ENCODE data around the gene LRRC56. TPM values are rescaled to one million over a fixed set of nuclear protein-coding genes. Genes with fewer than 3 reads are reported as not detected.

The LRRC56 gene
- polyA plus RNA-seq, 3 donors: 0.09 to 0.68 TPM; not detected in 1

GRCh38 chr11:496834-497564, 40.3 kb upstream of the LRRC56 start:
- Histone ChIP-seq H4K20me1 (ENCODE audit: insufficient read depth, low read length) (peaks cover 94% of the 10 kb centered on the region), H3K9ac (ENCODE audit: insufficient read depth, low read length, poor library complexity, severe bottlenecking) (no peak overlapping the region), H3K36me3 (replicated peaks in 1 of 2; ENCODE audit: control insufficient read depth in 1 of 2, insufficient read depth in 2 of 2, low read length in 2 of 2) (peaks cover 81 to 94% of the 10 kb centered on the region in 2 donors), H3K9me3 (replicated peaks in 1 of 2; ENCODE audit: control insufficient read depth in 1 of 2, insufficient read depth in 1 of 2, low read length in 2 of 2) (no peaks in the 10 kb centered on the region), H3K4me1 (ENCODE audit: control insufficient read depth in 1 of 2, insufficient read depth in 2 of 2, low read length in 2 of 2) (peaks cover 15 to 17% of the 10 kb centered on the region in 2 donors), H3K27ac (ENCODE audit: low read depth in 1 of 2, low read length in 2 of 2) (peak overlapping the region in 1 of 2 donors; percentile 27), H3K4me3 (replicated peaks in 1 of 3; ENCODE audit: low read depth in 2 of 3, low read length in 3 of 3) (no peak overlapping the region), H3K79me2 (ENCODE audit: insufficient read depth, low read length) (peaks cover 53% of the 10 kb centered on the region), H2AFZ (ENCODE audit: insufficient read depth, low read depth, low read length, poor library complexity, severe bottlenecking) (no peak overlapping the region), H3K27me3 (ENCODE audit: control insufficient read depth in 2 of 2, insufficient read depth in 2 of 2, low read length in 2 of 2) (no peaks in the 10 kb centered on the region), H3K4me2 (replicated peaks; ENCODE audit: extremely low read depth, low read length, poor library complexity, severe bottlenecking) (no peak overlapping the region)
- Mint-ChIP-seq H3K4me1 (peaks cover 16% of the 10 kb centered on the region), H3K27ac (peak overlapping the region in 5 of 7 donors; percentile 7 to 76 (median 47)), H3K27me3 (ENCODE audit: low read depth in 3 of 3) (peaks cover 0 to 6% (median 0%) of the 10 kb centered on the region in 3 donors), H3K9me3 (no peaks in the 10 kb centered on the region), H3K4me3 (no peak overlapping the region), H3K36me3 (peaks cover 69 to 94% of the 10 kb centered on the region in 2 donors)
- intact Hi-C loops (cut with micrococcal nuclease): no loop called here
- WGBS (ENCODE audit: insufficient coverage): 93% methylated on average over 31 of the region's 34 CpGs
- DNase-seq: no peak
- TF ChIP-seq CTCF (IDR thresholded peaks at IDR 0.05): no peak

- H3K4me2 ChIP-seq (replicated peaks; ENCODE audit: extremely low read depth, low read length, poor library complexity, severe bottlenecking): no peak overlapping the region
- Mint-ChIP-seq H3K4me3 (no peak overlapping the region), H3K4me1 (peaks cover 22% of the 10 kb centered on the region), H3K27ac (peak overlapping the region in 6 of 7 donors; percentile 7 to 76 (median 66)), H3K36me3 (peaks cover 68 to 89% of the 10 kb centered on the region in 2 donors), H3K27me3 (ENCODE audit: low read depth in 3 of 3) (peaks cover 0 to 6% (median 0%) of the 10 kb centered on the region in 3 donors), H3K9me3 (no peaks in the 10 kb centered on the region)
- no peak overlapping the region for H2AFZ ChIP-seq (ENCODE audit: insufficient read depth, low read depth, low read length, poor library complexity, severe bottlenecking)
- no peak overlapping the region for H3K9ac ChIP-seq (ENCODE audit: insufficient read depth, low read length, poor library complexity, severe bottlenecking)
- H3K27ac ChIP-seq (ENCODE audit: low read depth in 1 of 2, low read length in 2 of 2): peak overlapping the region in 1 of 2 donors; percentile 100
- H3K4me3 ChIP-seq (replicated peaks in 1 of 3; ENCODE audit: low read depth in 2 of 3, low read length in 3 of 3): no peak overlapping the region
- H4K20me1 ChIP-seq (ENCODE audit: insufficient read depth, low read length): peaks cover 97% of the 10 kb centered on the region
- peaks cover 22 to 24% of the 10 kb centered on the region in 2 donors for H3K4me1 ChIP-seq (ENCODE audit: control insufficient read depth in 1 of 2, insufficient read depth in 2 of 2, low read length in 2 of 2)
- intact Hi-C loops (cut with micrococcal nuclease): no loop called here
- no peak for TF ChIP-seq CTCF (IDR thresholded peaks at IDR 0.05)
- H3K79me2 ChIP-seq (ENCODE audit: insufficient read depth, low read length): peaks cover 60% of the 10 kb centered on the region
- H3K9me3 ChIP-seq (replicated peaks in 1 of 2; ENCODE audit: control insufficient read depth in 1 of 2, insufficient read depth in 1 of 2, low read length in 2 of 2): no peaks in the 10 kb centered on the region
- no peaks in the 10 kb centered on the region for H3K27me3 ChIP-seq (ENCODE audit: control insufficient read depth in 2 of 2, insufficient read depth in 2 of 2, low read length in 2 of 2)
- peaks cover 81 to 95% of the 10 kb centered on the region in 2 donors for H3K36me3 ChIP-seq (replicated peaks in 1 of 2; ENCODE audit: control insufficient read depth in 1 of 2, insufficient read depth in 2 of 2, low read length in 2 of 2)
- no peak for DNase-seq
- WGBS (ENCODE audit: insufficient coverage): 97% methylated on average over 30 of the region's 31 CpGs
Observed at GRCh38 chr11:497565-498296, 39.6 kb upstream of the LRRC56 start.
